ENCODE measurements around the gene DUSP22.
"Not testable (repeated sequence)": the region's sequence is repeated elsewhere in the genome, so short reads cannot be mapped to it uniquely, and the experiment has no call there.

Gene DUSP22

DNA sequence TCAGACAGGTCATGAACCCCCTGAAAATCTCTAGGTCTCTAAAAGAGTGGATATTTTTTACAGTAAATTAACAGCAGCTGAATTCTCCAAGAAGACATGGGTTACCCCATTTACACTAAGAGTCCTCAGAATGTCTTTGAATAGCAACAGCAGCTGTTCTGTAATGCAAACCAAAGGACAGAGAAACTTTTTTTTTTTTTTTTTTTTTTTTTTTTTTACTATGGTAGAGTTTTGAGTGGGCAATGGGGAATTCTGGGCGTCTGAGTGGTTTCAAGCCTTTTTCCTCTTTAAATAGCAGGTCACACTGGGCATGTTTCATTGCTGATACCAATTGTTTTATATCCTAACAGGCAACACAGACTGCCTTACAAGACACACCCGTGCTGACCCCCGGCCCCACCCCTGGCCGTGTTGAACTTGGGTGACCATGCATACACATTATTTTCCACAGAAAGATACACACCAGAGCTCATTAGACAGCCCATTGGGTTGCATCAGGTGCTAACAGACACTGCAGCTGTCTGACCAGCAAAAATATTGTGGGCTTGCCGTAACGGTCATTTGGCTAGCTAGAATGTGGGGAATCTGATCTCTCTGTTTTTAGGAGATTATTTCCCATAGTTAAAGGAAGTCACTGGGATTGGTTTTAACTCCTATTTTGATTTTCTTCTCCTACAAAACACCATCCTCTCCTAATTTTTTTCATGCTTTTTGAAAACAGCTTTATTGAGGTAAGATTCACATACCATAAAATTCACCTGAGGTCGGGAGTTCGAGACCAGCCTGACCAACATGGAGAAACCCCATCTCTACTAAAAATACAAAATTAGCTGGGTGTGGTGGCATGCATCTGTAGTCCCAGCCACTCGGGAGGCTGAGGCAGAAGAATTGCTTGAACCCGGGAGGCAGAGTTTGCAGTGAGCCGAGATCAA, 72.6 kb downstream of the DUSP22 start:
- no peak for DNase-seq (ENCODE audit: low read depth in 2 of 2)

DNA sequence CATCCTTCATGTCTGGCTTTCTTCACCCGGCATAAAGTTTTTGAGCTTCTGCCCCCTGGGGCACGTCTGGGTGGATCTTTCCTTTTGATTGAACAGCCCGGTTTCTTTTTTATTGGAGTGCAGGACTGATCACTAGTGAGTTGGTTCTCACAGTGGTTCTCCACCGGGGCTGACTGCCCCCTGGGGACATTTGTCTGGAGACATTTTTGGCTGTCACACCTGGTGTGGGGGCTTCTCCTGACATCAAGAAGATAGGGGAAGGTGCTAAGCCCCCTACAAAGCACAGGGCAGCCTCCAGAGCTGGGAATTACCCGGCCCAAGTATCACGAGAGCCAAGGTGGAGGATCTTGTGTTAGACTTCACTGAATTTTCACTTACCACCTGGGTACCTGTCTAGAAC, 73.5 kb downstream of the DUSP22 start:
- DNase-seq (ENCODE audit: low read depth in 2 of 2), result no peak

DNA sequence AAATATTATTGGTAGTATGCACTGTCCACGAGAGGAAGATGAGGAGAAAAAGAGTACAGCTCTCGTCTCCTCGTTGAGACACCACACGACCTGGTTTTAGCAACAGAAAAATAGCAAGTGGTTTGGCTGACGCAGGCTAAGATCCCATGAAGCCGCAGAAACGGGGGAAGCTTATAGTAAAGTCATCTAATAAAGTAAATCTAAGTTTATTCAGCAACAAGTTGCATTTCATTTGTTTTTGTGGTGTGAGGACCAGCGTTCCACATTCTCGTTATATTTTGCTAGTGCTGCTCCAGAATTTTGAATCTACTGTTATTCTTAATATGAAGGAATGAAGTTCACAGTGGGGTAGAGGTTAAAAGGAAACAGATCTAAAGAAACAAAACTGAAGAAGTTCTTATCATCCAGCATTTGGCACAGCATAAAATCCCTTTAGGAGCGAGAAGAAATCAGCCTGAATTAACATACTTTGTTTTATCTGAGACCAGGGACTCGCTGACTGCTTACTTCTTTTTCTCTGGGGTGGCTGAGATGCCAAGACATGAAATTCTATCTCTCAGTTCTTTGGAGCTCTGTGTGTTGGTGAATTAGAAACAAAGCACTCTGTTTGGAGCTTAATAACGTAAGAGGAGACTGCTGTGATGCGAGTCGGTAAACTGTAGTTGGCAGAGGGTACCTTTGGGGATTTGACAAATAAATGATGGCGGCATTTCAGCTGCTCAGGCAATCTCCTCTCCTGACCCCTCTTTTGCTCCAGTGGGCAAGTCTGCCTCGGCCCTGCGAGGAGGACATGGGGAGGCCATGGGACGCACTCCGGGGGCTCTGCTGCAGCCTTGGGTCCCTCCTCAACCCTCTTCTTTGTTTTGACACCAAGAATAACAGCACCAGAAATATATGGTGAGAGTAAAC, 74.4 kb downstream of the DUSP22 start:
- DNase-seq (ENCODE audit: low read depth in 2 of 2), result no peak

DNA sequence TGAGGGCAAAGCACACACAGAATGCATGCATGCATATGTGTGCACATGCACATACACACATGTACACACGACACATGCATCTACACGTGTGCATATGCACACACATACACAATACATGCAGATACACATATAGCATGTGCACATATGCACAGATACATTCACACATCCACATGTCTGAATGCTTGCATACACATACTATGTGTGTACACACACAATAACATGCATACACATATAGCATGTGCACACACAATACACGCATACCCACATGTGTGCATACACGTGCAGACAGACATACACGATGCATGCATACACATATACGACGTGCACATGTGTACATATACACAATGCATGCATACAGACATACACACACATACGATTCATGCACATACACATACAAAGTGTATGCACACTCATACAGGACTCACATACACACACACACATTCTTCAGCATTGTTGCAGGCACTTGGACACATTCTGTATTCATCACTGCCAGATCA, 75.1 kb downstream of the DUSP22 start:
- DNase-seq (ENCODE audit: low read depth in 2 of 2), result no peak

DNA sequence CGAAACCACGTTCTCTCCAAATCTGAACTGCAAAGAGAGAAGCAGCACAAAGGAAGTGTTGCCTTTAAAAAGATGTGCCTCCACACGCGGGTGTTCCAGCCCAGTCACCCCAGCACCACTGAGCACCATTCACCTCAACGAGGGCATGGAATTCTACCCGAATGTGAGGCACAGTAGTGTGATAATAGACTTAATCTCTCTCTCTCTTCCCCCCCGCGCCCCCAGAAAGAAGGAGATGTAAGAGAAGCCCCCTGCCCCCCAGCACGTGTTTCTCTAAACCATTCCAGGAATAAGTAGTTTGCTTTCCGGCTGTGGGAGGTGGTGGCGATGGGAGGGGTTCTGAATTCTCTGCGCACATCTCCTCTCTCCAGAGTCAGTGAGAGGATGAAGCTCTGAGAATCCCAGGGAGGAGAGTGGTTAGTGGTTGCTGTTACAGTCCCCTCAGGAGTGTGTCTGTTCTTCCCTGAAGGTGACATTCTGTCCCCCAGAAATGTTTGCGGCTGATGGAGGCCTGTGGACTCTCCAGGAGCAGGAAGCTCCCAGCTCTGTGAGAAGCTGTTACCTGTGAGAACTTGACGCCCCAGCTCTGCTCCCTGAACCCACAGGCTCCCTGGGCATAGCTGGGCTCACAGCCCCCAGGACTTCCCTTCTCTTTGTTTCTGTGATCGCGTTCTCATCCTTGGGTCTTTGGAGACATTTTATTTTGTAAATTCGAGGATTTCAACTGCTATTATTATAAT, 75.8 kb downstream of the DUSP22 start:
- DNase-seq (ENCODE audit: low read depth in 2 of 2), result no peak

DNA sequence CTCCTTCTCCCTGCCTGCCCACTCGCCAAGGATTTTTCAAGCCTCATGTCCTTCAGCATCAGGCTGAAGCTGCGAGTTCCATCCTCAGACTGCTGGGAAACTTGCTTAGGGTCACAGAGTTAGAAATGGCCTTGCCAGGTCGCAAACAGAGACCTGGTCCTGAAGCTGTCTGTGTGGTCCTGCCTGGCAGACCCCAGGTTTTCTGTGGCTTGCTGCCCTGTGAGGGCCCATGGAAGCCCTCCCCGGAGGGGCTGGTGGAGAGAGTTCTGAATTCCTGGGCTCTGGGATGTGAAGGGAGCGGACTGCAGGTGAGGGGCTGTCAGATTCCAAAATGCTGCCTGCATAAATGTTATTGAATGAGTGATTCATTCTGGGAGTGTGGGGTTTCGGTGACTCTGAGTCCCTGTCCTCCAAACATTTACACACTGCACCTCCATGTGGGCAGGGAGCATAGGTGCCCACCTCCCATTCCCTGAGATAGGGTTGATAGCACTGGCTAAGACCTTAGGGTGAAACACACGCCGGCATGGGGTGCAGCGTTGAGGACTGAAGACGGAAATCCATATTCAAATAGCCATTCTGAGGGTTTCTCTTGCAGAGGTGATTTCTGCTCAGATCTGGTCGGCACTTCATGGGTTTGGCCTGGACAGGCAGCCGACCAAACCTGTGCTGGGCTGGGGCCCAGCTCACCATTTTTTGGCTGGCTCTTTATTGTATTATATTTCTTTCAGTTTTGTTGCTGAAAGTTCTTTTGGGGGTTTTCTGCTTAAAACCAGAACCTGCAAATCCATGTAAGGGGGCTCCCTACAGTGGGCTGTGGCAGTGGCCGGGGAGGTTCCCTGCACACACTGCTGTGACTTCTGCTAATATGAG, 77.5 kb downstream of the DUSP22 start:
- no peak for DNase-seq (ENCODE audit: low read depth in 2 of 2)

DNA sequence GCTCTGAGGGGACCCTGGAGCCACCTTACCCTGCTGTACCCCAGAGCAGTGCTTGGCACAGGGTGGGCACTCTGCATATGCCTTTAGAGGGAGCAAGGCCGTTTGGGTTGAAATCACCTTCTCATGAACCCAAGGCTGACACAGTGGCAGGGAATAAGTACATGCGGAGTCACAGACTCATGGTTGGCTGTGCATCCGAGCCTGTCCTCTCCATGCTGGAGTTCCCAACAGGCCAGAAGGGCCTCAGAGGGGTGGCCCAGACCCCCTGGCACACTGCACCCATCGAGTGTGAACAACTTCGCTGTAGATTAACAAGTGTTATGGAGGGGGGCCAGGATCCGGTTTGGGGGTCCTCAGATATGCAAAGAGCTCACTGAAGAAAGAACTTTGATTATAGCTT, 78.3 kb downstream of the DUSP22 start:
- DNase-seq (ENCODE audit: low read depth in 2 of 2), result no peak

DNA sequence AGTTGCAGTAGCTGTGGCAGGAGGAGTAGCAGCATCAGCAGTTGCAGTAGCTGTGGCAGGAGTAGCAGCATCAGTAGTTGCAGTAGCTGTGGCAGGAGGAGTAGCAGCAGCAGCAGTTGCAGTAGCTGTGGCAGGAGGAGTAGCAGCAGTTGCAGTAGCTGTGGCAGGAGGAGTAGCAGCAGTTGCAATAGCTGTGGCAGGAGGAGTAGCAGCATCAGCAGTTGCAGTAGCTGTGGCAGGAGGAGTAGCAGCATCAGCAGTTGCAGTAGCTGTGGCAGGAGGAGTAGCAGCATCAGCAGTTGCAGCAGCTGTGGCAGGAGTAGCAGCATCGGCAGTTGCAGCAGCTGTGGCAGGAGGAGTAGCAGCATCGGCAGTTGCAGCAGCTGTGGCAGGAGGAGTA, 79.6 kb downstream of the DUSP22 start:
- DNase-seq (ENCODE audit: low read depth in 2 of 2), result not testable (repeated sequence)

DNA sequence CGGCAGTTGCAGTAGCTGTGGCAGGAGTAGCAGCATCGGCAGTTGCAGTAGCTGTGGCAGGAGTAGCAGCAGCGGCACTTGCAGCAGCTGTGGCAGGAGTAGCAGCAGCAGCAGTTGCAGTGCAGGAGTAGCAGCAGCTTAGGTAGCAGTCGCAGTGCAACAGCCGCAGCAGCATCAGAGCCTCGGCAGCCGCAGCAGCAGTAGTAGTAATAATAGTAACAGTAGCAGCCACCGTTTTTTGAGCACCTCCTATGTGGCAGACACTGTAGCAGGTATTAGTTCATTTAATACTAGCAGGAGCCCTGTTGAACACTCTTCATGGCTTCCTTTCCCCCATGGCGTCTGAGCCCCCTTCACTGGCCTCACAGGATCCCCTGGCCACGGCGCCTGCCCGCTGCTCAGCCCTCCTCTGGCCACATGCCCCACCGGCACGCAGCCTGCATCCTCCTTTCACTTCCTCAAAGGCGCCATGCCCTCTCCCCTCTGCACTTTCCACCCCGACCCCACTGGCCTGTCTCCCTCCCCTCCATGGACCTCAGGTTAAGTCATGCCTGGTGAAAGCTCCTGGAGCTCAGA, 80.1 kb downstream of the DUSP22 start:
- no peak for DNase-seq (ENCODE audit: low read depth in 2 of 2)

DNA sequence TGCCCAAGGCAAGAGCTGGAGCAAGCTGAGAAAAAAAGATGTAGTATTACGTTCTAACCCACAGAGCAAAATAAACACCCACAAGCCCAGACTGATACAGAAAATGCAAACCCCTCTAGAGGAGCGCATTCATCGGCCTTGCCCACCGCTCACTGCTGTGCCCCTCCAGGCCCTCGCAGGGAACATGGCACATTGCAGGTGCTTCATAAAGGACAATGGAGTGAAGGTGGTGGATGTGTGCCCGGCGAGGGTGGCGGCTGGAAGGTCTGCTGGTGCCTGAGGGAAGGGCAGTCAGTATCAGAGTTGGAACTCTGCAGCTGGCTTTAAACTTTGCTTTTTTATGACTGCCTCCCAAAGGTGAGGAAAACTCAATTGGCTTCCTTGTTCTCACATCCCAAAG, 80.7 kb downstream of the DUSP22 start:
- no peak for DNase-seq (ENCODE audit: low read depth in 2 of 2)

DNA sequence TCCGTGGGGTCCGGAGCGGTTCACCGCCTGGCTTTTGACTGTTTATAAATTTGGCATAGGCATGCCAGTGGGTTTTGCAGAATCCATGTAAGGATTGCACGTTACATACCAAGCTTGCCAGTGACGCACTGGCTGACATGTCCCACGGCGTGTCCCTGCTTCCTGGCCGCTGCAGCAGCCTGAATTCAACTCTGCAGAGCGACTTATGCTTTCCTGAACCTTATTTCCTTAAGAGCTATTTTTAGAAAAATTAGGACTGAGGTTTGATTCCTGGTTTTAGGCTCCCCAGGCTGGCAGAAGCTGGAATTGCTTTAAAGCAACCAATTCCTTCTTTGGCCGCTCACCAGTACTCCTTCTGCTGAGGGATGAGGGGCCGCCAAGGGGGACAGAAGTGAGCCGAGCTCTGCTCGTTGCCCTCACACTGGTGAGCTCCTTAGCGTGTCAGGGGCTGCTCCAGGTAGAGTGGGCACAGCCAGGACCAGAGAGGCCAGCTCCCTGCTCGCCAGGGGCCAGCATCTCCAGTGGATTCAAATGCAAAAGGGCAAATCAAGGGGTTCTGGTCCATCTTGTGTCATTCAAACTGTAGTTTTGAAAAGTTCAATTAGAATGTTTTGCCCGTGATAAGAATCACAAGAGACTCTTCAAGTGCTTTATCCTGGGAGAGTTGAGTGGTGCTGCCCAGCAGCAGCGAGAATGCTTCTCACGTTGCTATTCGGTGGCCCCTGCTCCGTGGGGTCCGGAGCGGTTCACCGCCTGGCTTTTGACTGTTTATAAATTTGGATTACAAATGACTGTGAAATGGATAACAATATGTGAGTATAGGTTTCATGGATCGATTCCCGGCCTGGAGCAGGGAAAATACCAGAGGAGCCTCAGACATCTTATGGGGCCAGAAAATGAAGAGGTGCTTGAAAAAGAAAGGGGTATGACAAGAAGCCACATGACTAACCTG, 81.8 kb downstream of the DUSP22 start:
- no peak for DNase-seq (ENCODE audit: low read depth in 2 of 2)

DNA sequence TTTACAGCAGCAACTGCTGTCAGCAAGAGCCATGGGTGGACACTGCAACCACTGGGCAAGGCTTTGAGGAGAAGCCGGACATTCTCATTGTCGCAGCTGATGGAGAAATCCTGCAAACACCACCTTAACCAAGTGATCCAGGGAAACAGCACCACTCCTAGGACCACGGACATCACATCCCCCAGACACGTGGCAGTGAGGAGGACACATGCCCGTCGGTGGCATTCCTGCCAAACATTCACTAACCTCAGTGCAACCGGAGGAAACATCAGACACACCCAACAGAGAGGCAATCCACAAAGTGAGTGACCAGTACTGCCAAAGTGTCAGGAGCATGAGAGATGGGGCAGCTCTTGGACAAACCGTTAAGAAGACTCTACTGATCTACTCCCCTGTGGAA, 82.7 kb downstream of the DUSP22 start:
- no peak for DNase-seq (ENCODE audit: low read depth in 2 of 2)

DNA sequence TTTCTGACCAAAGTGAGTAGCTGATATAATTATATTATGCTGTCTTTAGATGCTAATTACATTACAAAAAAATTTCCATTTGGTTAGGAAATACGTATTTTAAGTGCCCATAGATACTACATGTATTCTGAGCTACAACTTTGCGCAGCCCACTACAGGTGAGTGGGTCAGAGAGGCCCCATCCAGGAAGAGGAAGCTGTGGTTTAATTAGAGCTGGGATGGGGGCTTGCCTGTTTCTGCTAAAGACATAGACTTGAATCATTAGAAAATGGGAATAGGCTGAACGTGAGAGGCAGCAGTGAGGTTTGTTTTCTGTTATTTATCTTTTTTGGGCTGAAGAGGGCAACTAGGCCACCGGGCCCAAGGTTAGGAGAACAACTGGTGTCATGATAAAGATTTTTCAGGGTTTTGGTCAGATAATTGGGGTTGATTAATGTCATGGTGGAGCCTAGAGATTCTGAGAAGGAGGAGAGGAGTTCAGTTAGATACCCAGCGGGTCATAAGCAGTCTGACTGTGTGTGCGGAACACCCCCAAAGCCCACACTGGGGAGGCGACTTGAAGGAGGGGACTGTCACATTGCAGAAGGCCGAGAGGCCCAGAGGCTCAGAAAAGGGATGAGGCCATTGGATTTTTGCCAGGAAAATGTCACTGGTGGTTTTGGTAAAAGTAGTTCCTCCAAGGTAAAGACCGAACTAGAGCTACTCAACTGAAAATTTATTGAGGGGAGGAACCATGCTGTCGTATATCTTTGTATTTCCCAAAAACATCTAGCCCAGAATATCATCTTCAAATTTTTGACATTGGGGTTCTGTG, 84.7 kb downstream of the DUSP22 start:
- no peak for DNase-seq (ENCODE audit: low read depth in 2 of 2)

DNA sequence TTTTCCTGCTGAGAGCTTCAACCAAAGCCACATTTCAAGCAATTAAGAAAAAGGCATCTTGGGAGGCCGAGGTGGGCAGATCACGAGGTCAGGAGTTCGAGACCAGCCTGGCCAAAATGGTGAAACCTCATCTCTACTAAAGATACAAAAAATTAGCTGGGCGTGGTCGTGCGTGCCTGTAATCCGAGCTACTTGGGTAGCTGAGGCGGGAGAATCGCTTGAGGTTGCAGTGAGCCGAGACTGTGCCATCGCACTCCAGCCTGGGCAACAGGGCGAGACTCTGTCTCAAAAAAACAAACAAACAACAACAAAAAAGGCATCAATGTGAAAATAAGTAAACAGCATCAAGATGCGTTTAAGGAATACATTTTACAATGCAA, 85.3 kb downstream of the DUSP22 start:
- DNase-seq (ENCODE audit: low read depth in 2 of 2), result not testable (repeated sequence)

DNA sequence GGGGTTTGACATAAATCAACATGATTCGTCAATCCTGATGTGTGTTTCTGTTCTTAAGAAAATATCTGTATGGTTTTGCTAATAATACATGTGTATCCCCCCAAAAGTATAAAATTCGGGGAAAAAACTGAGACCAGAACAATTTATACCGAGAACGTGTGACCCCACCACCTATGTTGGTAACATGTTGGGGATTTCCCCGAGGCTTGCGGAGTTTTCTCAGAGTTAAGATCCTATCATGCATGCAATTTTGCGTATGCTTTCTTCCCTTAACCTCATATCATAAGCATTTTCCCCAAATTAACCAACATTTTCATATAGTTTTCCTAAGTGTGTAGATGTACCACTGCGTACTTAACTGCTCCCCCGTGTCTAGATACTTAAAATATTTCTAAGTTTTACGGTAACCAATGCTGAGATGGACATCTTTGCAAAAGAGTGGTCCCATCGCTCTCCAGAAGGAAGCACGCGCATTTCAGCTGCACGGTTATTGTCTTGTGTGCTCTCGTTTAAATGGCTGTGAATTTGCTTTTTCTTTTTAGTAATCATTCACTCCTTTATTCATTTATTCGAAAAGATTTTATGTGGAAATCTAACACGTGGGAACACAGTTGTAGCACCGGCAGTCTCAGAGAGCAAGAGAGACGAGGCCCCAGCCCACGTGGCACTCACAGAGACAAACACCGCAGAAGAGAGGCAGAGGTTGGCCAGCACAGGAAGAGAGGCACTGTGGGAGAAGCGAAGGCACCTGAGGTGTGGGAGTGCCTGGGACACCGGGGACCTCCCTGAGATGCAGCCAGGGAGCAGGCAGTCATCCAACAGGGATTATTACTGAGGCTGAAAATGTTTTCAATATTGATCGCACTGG, 86.0 kb downstream of the DUSP22 start:
- no peak for DNase-seq (ENCODE audit: low read depth in 2 of 2)

DNA sequence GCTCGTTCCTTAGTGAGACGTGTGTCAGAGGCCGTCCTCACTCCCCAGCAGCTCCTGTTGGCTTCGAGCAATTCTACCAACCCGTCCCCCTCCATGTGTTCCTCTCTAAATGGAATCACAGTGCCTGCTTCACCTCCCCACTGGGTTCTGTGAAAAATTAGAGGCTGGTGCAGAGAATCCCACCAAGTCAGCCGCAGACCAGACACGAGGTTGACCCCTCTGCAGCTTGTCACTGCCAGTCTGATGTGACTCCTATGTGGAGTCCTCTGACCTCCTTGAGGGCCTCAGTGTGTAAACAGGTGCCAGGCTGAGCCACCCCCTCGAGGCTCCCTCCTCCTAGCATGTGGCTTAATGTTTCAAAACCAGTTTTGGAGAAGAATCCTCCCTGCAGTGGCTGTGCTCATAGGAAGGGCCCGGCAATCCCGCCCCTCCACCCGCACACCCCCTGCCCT, 86.7 kb downstream of the DUSP22 start:
- DNase-seq (ENCODE audit: low read depth in 2 of 2), result no peak

DNA sequence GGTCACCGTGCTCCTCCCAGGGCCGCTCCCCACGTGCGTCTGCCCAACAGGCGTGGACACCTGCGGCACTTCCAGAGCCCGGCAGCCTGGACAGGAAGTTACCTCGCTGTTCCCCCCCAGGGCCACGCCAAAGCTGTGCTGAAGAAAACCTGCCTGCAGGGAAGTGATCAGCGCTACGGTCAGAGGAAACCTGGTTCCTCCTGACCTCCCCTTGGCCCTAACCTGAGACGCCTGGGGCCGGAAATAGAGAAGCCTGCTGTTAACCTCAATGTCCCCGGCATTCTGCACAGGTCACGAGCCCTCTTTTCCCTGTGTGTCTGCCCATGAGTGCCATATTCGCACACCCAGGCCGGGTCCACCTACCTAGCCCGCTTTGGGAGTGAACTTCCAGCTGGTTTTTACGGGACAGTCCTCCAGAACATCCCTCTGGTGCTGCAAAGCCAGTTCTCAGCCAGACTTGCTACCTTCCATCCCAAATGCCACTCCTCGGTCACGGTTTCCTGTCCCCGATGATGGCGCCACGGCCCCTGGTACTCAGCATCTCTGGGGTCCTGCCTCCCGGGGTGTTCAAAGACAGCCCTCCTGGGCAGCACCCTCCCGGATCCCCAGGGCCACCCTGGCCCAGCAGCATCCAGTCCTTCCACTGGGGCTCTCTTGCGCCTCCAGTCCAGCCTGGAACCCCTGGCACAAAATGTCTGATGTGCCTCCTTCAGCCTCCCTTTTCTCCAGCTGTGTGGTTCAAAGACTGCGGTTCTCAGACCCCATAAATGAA, 87.3 kb downstream of the DUSP22 start:
- DNase-seq (ENCODE audit: low read depth in 2 of 2), result no peak

Data from stimulated activated CD4-positive, alpha-beta T cell treated with anti-CD3 and anti-CD28 coated beads, Interleukin-15, amount 100 ng/mL, for 48 hours (primary cell).